HG02571 (cell line): ENCODE data around the gene SLC22A7.
"Not testable (repeated sequence)": the region's sequence is repeated elsewhere in the genome, so short reads cannot be mapped to it uniquely, and the experiment has no call there.

Experiments
- ATAC-seq: cut with Tn5 transposase; IDR thresholded peaks from one replicate; pipeline ENCODE4 v1.9.1; 2021; ENCODE audit warnings: mild to moderate bottlenecking, moderate library complexity; ENCODE audit not compliant: unreplicated experiment

Gene SLC22A7

DNA sequence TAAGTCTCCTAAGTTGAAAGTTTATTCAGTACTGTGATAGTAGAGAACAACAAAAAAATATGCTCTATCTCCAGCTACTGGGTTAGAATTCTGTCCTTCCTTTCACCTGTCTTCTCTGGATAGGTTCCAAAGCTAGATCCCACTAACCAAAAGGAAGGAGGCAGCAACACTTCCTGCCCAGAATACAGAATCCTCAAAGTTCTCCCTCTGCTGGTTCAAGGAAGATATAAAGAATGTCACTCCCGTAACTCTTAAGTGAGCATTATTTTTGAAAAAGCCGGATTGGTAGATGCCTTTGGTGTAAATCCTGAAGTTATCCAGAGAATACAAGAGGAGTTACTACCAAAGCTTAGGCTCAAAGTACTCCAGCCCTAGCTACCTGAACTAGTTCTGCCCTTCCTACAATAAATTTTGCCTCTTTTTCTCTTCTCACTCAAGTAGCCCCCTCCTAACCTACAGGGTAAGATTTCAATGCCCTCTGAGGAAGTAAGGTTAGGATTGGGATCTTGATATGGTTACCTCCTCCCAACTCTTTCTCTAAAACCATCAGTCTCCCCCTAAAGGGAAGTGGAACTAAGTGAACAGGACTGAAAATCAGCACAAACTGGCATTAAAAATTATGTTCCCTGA, 36.5 kb downstream of the SLC22A7 start:
- ATAC-seq, result no peak

DNA sequence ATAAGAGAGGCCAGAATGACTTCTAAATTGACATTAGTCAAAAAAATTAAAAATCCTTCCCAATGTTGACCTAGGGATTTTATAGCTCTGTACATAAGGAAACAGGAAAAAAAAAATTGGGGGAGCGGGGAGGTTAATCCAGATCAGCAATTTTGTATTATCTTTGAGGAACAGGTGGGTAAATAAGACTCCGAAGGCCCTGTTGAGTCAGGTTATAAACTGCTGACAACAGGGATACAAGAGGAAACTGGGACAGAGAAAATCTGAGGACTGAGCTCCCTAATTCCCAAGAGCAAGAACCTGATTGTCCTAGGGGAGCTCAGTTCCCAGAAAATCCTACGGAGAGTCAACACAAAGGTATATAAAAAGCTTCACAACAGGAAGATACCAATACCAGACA, 37.4 kb downstream of the SLC22A7 start:
- ATAC-seq, result no peak

DNA sequence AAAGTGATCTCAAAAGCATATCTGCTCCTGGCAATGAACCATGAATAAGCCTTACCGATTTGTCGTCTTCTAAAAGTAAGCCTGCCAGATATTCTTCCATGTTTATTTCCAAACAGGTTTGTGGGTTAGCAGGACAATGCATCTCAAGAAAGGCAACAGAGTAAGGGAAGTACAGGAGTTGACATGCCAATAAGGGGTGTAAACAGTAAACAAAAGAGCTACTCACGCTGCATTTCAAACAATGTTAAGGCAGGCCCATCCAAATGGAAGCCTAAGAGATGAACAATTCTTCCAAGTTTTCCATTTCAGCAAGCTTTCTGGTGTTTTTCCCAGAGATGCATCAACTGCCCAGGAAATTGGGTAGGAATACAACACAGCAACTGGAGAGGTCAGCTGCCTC, 38.3 kb downstream of the SLC22A7 start:
- no peak for ATAC-seq

DNA sequence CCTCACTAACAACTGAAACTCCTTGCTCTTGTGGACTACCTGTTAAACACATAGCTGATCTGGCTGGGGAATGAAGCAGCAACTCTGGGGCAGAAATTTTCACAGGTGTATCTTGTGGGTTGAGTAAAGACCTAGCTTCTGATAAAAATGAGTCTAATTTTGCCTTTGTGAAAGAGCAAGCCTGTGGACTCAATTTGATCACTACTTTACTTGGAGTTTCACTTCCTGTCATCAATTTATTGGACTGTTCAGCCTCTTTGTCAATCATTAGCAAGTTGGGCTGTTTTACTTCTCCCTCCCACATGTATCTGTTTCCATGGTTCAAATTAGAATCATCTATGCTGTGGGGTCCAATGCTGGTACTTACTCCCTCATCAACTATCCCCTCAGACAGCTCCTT, 40.2 kb downstream of the SLC22A7 start:
- ATAC-seq, result no peak

DNA sequence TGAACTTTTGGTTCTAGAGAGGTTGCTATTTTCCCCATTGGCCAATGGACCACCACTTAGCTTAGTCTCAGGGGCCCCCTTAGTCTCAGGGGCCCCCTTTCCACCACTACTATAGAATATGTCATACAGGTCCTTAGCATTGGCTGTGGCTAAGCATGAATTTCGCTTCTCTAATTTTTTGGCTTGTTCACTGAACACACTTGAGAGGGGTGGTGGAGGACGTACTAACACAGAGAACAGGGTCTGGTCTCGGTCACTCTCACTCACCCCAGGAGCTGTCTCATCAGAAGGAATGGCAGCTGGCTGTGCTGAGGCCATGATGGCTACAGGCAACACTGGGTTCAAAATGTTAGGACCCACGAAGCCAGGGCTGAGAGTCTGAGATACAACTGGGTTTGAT, 41.1 kb downstream of the SLC22A7 start:
- ATAC-seq, result peak; percentile 66

DNA sequence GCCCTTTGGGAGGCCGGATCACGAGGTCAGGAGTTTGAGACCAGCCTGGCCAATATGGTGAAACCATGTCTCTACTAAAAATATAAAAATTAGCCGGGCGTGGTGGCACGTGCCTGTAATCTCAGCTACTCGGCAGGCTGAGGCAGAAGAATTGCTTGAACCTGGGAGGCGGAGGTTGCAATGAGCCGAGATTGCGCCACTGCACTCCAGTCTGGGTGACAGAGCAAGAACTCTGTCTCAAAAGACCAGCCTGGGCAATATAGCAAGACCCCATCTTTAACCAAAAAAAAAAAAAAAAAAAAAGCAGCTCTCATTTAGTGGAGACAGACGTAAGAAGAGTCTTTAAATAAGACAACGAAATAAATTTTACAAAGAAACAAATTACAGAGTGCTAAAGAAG, 48.2 kb downstream of the SLC22A7 start:
- ATAC-seq, result not testable (repeated sequence)

DNA sequence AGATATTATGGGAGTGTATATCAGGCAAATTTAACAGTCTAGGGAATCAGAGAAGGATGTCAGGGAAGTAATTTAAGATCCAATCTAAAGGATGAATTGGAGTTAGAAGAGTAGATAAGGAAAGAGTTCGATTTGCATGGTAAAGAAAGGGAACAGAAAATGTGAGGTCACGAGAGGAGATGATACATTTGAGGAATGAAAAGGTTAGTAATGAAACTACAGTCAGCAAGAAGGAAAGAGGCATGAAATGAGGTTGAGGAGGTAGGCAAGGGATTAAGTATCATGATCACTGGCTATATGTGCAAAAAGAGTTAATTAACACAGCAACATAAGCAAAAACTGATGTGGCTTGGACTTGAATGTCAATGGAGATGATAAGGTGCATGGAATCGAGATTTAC, 49.0 kb downstream of the SLC22A7 start:
- ATAC-seq, result no peak

DNA sequence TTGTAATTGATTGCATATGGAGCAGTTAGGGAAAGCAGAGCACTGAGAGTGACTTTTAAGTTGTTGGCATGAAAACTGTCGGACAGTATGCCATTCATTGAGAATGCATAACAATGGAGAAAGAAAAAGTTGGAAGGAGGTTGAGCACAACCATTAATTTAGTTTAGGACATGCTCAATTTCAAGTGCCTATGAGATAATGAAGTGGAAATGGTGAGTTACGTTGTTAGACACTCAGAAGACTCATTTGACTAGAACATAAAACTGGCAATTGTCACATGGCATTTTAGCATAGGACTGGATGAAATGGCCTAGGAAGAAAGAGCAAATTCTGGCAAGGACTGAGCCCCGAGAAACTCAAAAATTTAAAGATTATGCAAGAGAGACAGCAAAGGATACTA, 49.4 kb downstream of the SLC22A7 start:
- ATAC-seq, result no peak

DNA sequence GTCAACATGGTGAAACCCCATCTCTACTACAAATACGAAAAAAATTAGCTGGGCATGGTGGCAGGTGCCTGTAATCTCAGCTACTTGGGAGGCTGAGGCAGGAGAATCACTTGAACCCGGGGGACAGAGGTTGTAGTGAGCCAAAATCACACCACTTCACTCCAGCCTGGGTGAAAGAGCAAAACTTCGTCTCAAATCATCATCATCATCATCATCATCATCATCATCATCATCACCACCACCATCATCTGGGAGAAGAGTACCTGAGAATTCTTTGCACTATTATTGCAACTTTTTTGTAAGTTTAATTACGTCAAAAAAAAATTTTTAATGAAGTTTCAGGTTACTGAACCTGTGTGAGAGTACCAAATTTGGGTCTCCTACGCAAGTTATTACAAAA, 53.9 kb downstream of the SLC22A7 start:
- ATAC-seq, result not testable (repeated sequence)
